Hematopoietic multipotent progenitor cell treated with erythropoietin and hydrocortisone succinate and interleukin-3 and kit ligand, for 6 days (in vitro differentiated cells): ENCODE results near the gene OXT.

Source experiments
- DNase-seq: peaks from one replicate; pipeline ENCODE4 v3.0.0-alpha.2; 2015

The OXT gene

DNA sequence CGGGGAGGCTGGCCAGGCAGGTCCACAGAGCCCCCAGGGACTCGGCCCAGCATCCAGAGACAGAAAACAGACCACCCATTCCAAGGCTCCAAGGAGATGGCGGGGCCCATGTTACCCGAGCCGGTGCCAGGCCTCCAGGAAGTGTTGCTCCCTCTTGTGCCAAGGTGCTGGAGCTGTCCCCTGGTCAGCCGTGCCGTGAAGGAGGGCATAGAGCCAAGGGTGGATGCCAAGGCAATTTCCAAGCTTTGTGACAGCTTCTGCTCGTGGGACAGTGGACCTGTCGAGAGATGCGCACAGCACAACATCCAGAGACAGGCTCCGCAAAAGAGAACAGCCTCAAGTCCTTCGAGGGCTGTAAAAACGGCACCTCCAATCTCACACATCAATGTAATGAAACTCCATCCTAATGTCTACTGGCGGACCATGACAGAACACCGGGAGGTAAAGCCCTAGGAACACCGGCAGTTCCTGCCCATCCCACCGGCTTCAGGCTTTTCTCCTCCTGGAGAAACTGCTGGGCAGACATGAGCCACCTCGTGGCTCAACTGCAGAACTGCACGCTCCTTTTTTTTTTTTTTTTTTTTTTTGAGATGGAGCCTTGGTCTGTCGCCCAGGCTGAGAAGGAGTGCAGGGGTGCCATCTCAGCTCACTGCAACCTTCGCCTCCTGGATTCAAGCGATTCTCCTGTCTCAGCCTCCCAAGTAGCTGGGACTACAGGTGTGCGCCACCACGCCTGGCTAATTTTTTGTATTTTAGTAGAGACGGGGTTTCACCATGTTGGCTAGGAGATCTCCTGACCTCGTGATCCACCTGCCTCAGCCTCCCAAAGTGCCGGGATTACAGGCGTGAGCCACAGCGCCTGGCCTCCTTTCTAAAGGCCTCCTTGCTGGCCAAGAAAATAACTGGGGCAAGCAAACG is 44.0 kb downstream of the OXT start:
- peak; percentile 72 for DNase-seq

DNA sequence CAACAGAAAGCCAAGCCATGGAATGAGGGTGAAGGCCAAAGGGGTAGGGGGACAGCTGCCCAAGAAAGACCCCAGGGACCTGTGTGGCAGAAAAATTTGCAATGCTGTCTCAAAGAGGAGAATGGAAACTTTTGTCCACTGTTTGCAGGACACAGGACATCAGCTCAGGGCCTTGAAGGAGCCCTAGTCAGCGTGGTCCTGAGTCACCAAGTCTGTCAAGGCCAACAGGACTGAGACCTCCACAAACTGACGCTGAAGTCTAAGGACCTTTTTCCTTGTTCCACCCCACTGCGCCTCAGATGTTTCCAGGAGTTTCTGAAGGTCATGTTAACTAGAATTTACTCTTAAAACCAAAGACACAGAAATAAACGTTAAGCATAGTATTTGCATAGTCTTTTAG is 44.9 kb downstream of the OXT start:
- DNase-seq, result no peak

DNA sequence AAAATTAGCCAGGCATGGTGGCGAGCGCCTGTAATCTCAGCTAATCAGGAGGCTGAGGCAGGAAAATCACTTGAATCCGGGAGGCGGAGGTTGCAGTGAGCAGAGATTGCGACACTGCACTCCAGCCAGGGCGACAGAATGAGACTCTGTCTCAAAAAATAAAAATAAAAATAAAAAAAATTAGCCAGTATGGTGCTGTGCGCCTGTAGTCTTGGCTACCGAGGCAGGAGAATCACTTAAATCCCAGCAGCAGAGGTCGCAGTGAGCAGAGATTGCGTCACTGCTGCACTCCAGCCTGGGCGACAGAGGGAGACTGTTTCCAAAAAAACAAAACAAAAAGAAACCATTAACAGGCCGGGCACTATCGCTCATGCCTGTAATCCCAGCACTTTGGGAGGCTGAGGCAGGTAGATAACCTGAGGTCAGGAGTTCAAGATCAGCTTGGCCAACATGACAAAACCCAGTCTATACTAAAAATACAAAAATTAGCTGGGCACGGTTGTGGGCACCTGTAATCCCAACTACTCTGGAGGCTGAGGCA is 46.5 kb downstream of the OXT start:
- DNase-seq, result peak; percentile 82

DNA sequence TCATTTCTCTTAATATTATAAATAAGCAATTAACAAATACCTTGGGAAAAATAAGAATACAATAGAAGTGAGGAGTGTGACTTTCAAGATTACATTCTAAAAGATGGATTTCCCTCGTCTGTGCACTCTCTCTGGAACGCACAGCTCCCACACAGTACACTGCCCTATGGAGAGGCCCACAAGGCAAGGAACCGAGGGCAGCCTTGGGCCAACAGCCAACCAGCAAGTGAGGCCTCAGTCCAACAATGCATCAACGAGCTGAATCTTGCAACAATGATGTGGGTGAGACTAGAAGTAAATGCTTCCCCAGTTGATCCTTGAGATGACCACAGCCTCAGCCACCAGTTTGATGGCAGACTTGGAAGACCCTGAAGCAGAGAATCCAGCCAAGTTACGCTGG is 47.6 kb downstream of the OXT start:
- DNase-seq, result no peak

DNA sequence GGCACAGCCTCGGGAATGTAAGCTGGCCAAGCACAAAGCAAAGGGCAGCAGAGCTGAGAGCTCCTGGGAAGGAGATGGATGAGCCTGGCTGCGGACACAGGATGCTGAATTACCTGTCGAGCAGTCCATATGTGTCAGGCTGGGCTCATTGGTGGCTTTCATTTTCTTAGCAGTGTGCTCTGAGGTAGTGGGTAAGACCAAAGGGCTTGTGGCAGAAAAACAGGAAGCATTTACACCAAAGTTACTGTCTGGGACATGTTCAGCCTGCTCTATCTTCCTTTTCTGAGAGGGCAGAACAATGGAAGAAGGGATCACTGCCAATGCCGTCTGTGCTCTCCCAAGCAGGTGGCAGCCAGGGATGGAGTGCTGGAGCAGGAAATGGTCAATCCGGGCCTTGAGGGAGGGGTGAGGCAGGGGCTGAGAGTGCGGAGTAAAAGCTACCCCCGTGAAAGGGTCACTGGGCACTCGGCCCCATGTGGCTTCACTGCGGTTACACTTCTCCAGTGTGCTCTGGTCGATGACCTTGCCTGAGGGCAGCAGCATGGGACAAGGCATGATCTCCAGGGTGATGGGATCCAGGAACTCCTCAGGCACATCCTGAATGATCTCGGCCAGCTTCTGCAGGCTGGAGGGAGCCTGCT is 50.0 kb downstream of the OXT start:
- DNase-seq, result no peak
